NCI-H2171 treated with DMSO at 0.1 percent for 48 hours (cell line): ENCODE measurements around the gene NR1I2.

ENCODE experiments used
- DNase-seq: peaks from one replicate; lab custom pipeline; 2025; lab: John Stamatoyannopoulos, UW

Gene NR1I2

DNA sequence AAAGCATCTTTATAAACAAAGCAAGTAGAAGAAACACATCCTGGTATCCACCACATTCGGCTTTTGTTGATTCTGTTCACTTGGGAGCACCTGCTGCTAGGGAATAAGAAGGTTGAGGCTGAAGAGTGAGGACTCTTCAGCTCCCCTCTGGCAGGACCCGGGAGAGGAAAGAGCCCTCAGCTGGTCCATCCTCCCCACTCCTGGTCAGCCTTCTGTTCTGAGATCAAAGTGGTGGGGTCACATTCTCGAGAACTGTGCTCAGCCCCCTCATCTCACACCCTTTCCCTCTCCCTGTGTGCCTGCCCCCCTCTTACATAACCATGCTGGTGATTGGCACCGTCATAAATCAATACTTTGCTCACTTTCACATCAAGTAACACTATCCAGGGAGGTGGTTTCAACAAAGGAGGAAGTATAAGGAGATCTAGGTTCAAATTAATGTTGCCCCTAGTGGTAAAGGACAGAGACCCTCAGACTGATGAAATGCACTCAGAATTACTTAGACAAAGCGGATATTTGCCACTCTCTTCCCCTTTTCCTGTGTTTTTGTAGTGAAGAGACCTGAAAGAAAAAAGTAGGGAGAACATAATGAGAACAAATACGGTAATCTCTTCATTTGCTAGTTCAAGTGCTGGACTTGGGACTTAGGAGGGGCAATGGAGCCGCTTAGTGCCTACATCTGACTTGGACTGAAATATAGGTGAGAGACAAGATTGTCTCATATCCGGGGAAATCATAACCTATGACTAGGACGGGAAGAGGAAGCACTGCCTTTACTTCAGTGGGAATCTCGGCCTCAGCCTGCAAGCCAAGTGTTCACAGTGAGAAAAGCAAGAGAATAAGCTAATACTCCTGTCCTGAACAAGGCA is at the start of gene NR1I2:
TSS of gene NR1I2 (plus strand) at position 772 of the 869 bp plus-strand sequence.
- DNase-seq, result no peak

- no peak for DNase-seq
These were observed 48.1 kb upstream of the NR1I2 start for GRCh38 chr3:119733812-119734211.

DNA sequence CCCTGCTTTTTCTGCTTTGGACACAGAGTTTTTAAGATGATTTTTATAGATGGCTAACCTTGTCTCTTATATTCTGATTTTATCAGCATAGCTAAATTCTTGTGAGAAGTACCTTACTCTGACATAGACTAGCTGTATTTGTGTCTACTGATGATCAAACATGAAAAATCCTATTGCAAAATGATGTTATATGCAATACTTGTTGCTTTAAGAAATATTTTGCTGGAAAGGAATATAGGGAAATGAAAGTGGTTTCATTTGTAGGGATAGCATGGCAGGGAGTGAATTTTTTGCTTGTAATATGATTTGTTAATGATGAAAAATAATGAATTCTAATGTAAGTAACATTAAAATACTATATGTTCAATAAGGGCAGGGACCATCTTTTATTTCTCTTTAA is 43.2 kb upstream of the NR1I2 start:
- no peak for DNase-seq

DNA sequence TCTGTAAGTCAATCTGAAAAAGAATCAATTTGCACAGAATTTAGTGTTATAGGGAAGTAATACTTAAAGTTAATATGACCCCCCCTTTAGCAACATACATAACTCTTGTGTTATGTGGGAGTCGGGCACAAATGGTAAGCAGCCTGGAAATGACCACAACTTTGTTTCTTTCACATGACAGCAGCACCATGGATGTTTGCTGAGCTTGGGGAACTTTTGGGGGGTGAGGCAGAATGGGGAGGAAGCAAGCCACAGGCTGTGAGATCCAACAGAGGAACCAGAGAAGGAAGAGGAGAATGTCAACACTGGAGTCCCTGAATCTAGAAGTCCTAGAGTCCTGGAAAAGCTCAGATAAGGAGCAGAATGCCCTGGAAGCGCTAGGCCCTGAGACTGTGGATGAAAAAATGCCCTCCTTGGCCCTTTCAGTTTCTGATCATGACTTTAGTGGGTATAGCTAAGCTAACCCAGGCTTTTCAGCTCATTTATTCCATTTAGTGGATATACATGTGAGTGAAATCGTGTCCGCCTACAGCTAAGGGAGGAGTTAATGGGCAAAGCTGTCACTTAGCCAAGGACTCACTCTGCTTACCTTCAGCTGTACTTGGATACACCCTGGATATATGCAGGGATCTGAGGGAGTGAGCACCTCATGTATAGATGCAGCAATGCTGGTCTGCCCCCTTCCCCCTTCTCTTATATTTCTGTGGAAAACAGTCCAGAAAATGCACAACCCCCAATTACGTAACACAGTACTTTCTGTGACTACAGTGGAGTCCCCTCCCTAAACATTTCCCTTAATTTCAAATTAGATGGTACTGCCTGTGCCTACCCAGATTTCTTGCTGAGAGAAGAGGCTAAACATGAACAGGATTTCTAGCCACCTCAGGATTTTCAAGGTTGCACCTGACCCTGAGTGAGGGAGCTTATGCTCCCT is 40.0 kb upstream of the NR1I2 start:
- DNase-seq, result no peak

DNA sequence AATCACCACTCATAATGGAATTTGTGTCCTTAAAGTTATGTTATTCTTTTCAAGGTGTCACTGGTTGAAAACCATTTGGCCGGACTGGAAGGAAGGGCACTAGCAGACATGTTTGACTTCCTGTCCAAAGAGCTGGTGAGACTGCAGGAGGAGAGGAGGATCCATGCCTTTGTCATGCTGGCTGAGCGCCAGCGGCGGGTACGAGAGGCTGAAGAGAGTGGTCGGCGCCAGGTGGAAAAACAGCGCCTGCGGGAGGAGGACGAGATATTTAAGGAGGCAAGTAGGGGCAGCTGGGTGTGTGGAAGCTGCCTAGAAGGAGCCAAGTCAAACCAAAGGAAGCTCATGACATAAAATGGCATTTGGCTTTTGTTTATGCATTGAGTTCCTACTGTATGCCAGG is 38.0 kb upstream of the NR1I2 start:
- DNase-seq, result no peak

DNA sequence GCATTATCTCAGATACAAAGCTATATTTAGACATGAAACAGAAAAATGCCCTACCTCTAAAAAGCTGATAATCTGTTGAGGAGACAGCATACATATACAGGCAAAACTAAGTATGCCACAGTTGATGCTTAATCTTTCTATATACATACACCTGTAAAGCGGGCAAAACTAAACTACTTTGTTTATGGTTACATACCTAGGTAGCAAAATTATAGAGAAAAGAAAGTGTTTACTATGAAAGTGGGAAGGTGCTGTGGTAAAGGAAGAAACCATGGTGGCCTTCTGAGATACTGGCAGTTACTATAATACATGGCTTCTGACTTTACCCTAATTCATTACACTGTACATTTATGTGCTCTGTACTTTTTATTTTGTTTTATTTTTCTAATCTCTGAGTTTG is 36.0 kb upstream of the NR1I2 start:
- no peak for DNase-seq

GRCh38 chr3:119746423-119746822 is 35.5 kb upstream of the NR1I2 start:
- no peak for DNase-seq

GRCh38 chr3:119747357-119747756 is 34.5 kb upstream of the NR1I2 start:
- DNase-seq, result no peak

DNA sequence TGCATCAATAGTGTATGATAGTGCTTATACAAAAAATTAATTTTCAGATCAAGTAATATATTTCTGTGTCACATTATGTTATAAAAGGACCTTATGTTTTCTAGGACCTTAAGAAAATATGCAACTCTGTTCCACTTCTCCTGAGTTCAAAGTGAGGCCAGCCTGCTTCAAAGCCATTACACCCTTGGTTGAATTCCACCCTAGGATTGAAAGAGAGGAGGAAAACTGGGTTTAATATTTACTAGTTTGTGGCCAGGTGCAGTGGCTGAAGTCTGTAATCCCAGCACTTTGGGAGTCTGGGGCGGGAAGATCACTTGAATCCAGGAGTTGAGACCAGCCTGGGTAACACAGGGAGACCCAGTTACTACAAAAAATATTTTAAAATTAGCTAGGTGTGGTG is 32.9 kb upstream of the NR1I2 start:
- no peak for DNase-seq

GRCh38 chr3:119751423-119751822 is 30.5 kb upstream of the NR1I2 start:
- DNase-seq, result no peak

- DNase-seq, result no peak
These were observed 21.9 kb upstream of the NR1I2 start for GRCh38 chr3:119759962-119760361.

- DNase-seq, result no peak
These were observed 19.0 kb upstream of the NR1I2 start for GRCh38 chr3:119762876-119763275.

GRCh38 chr3:119763466-119763865 is 18.4 kb upstream of the NR1I2 start:
- DNase-seq, result no peak

DNA sequence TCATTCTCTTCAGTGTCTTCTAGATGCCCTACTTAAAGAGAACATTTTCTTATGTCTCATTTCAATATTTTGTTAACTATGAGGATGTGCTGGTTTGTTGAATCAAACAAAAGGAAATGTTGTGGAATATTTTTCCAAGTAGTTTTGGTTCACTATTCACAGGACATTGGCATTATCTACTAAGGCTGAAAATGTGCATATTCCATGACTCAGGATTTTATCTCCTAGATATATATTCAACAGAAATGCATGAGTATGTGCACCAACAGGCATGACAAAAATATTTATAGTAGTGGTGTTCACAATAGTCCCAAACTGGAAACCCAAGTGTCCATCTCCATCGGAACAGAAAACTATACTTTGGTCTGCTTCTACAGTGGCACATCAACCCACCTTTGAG is 16.7 kb upstream of the NR1I2 start:
- DNase-seq, result no peak

GRCh38 chr3:119767936-119768601 is 13.8 kb upstream of the NR1I2 start:
- DNase-seq, result no peak

GRCh38 chr3:119768668-119769393 is 13.1 kb upstream of the NR1I2 start:
- no peak for DNase-seq

- no peak for DNase-seq
These were observed 12.3 kb upstream of the NR1I2 start for GRCh38 chr3:119769394-119770149.

DNA sequence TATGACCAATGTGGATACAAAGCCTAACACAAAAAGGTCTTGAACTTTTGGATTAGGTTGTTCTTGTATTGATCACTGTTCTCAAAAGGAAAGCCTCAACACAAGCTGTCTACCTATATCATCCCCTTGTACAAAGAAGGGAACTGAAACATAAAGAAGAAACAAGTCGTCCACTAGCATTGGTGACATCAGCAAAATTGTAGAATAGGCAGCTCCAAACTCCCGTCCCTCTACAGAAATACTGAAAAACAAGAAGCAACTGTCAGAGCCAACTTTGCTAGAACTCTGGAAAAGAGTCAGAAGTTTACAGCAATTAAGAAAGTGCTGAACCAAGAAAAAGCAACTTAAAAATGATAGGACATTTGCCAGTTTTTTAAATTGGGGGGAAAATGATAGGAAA is 7.5 kb upstream of the NR1I2 start:
- DNase-seq, result no peak

DNA sequence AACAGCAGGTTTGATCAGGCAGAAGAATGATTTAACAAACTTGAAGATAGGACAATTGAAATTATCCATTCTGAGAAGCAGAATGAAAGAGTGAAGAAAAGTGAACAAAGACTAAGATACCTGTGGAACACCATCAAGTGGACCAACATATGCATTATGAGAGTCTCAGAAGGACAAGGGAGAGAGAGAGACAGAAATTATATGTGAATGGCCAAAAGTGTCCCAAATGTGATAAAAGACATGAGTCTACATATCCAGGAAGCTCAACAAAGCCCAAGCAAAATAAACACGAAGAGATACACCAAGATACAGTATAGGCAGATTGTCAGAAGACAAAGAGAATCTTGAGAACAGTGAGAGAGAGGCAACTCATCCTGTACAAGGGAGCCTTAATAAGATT is 5.6 kb upstream of the NR1I2 start:
- DNase-seq, result no peak

- DNase-seq, result no peak
These were observed 3.7 kb upstream of the NR1I2 start for GRCh38 chr3:119778176-119778575.

GRCh38 chr3:119778811-119779210 is 3.1 kb upstream of the NR1I2 start:
- peak; percentile 7 for DNase-seq
